Naive thymus-derived CD4-positive, alpha-beta T cell (primary cell): Measurements from ENCODE around the gene TMEM266. TPM values are rescaled to one million over a fixed set of nuclear protein-coding genes. Genes with fewer than 3 reads are reported as not detected.

Source experiments
- ATAC-seq: fragments of 150-1000 bp; cut with Tn5 transposase; 2 replicates; pipeline ENCODE4 v1.10.0; 2021; ENCODE audit warnings: mild to moderate bottlenecking, moderate library complexity
- CTCF ChIA-PET: fragments of 350-600 bp; sonication (Branson Sonifier 250); formaldehyde crosslinking; loops from one replicate; lab custom pipeline; 2021; ENCODE audit warnings: antibody characterized with exemption; lab: Charles Lee
- POLR2A ChIA-PET: fragments of 350-600 bp; sonication (Branson Sonifier 250); formaldehyde crosslinking; loops from one replicate; lab custom pipeline; 2021; ENCODE audit warnings: antibody characterized with exemption, inconsistent platforms; lab: Charles Lee
- DNase-seq, 9 donors: peaks; one replicate each; pipeline versions ENCODE4 v3.0.0 to v3.0.0-alpha.2; 2020 to 2022; ENCODE audit warnings: mixed read lengths in 1 of 9
- H3K27ac ChIP-seq: one replicate; pipeline ENCODE4 v1.7.0; 2013; ENCODE audit warnings: mild to moderate bottlenecking, low read depth, low read length, moderate library complexity
- H3K27me3 ChIP-seq, 2 donors: one replicate each; pipeline ENCODE4 v1.7.0; 2013; ENCODE audit warnings: low read length in 2 of 2, mild to moderate bottlenecking in 2 of 2, moderate library complexity in 2 of 2; ENCODE audit not compliant: control insufficient read depth in 2 of 2, insufficient read depth in 2 of 2
- H3K36me3 ChIP-seq, 3 experiments: 1 replicate in 2 of 3; 2 replicates in 1 of 3; pipeline ENCODE4 v1.7.0; 2013; ENCODE audit warnings: low read length in 3 of 3, mild to moderate bottlenecking in 3 of 3, moderate library complexity in 1 of 3; ENCODE audit not compliant: insufficient read depth in 3 of 3, control insufficient read depth in 2 of 3
- H3K4me1 ChIP-seq, 2 donors: one replicate each; pipeline ENCODE4 v1.7.0; 2013; ENCODE audit warnings: low read length in 2 of 2, mild to moderate bottlenecking in 2 of 2, moderate library complexity in 1 of 2; ENCODE audit not compliant: control insufficient read depth in 2 of 2, insufficient read depth in 2 of 2
- H3K4me3 ChIP-seq: 2 replicates; pipeline ENCODE4 v1.7.0; 2013; ENCODE audit warnings: mild to moderate bottlenecking, low read length
- H3K9me3 ChIP-seq, 3 experiments: 1 replicate in 2 of 3; 2 replicates in 1 of 3; pipeline ENCODE4 v1.7.0; 2013; ENCODE audit warnings: low read length in 3 of 3; ENCODE audit not compliant: control insufficient read depth in 2 of 3
- H3K27ac Mint-ChIP-seq, 9 donors: one replicate each; pipeline ENCODE4 v1.8.0; 2020 to 2022; ENCODE audit warnings: mixed read lengths in 9 of 9, mild to moderate bottlenecking in 8 of 9, moderate library complexity in 5 of 9, inconsistent platforms in 2 of 9
- H3K27me3 Mint-ChIP-seq, 5 donors: one replicate each; pipeline ENCODE4 v1.8.0; 2021 to 2022; ENCODE audit warnings: mixed read lengths in 5 of 5, mild to moderate bottlenecking in 1 of 5
- H3K36me3 Mint-ChIP-seq, 5 donors: one replicate each; pipeline ENCODE4 v1.8.0; 2020 to 2022; ENCODE audit warnings: mixed read lengths in 5 of 5, mild to moderate bottlenecking in 3 of 5, inconsistent platforms in 1 of 5
- H3K4me1 Mint-ChIP-seq, 7 donors: one replicate each; pipeline ENCODE4 v1.8.0; 2020 to 2022; ENCODE audit warnings: mixed read lengths in 7 of 7, mild to moderate bottlenecking in 3 of 7, inconsistent platforms in 1 of 7
- H3K4me3 Mint-ChIP-seq, 10 donors: one replicate each; pipeline ENCODE4 v1.8.0; 2020 to 2022; ENCODE audit warnings: mild to moderate bottlenecking in 10 of 10, mixed read lengths in 10 of 10, moderate library complexity in 6 of 10, inconsistent platforms in 2 of 10
- H3K9me3 Mint-ChIP-seq, 11 donors: one replicate each; pipeline ENCODE4 v1.8.0; 2020 to 2022; ENCODE audit warnings: mixed read lengths in 11 of 11, mild to moderate bottlenecking in 4 of 11, inconsistent platforms in 1 of 11, moderate library complexity in 1 of 11
- intact Hi-C, 2 donors: fragments of 100-400 bp; cut with micrococcal nuclease; formaldehyde crosslinking; loops; one replicate each; pipeline ENCODE4 v1.15.1; 2023
- polyA plus RNA-seq, 2 donors: library from polyadenylated mRNA; unstranded; fragments of 300-500 nt; fragmentation: Illumina TruSeq; gene quantifications; one replicate each; pipeline ENCODE4 v1.2.3, GENCODE V29; 2021
- total RNA-seq, 6 experiments: library from RNA in 5 of 6; stranded (reverse) in 5 of 6; gene quantifications; 1 replicate in 5 of 6; 2 replicates in 1 of 6; pipeline ENCODE4 v1.2.3 and lab custom pipeline; 2021 to 2026

TMEM266 gene
- total and polyA plus RNA-seq, 7 experiments from 2014 or later, result not detected

DNA sequence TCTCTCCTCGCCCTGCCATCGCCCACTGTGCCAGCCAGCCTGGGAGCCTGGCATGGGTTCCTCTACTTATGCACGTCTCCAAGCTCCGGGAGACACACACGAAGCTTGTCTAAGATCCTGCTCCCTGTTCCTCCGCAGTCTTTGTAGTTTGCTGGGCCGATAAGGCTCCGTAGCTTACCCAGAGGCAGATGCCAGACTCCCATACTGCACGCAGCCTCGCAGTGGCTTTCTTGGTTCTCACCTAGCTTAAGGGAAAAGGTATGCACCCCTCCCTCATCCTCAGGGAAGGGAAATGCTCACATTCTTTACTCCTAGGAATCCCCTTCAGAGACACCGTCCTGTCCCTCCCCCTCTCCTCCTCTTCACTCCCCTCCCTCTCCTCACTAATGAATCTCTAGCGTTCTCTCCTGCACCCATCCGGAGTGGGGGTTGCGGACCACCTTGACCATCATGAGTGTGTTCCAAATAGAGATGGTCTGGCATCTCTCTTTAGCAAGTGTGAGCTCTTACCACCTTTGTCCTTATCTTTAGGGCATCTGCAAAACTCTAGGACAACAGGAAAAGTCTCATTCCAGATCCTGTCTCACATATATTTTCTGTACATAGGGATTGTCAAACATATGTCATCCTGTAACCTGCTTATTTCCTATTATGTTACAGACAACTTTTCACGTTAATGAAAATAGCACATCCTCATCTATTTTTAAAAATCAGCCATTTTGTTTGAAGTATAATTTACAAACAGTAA is 56.5 kb downstream of the TMEM266 start:
- ChIA-PET POLR2A (no interaction called here), CTCF (no interaction called here)
- no peak overlapping the region for H3K27ac ChIP-seq
- no peaks in the 10 kb centered on the region for H3K36me3 ChIP-seq
- H3K27ac Mint-ChIP-seq, result no peak overlapping the region
- ATAC-seq, result no peak
- no peak overlapping the region for H3K4me3 ChIP-seq
- no peak for DNase-seq
- intact Hi-C loops, result no loop called here
- no peaks in the 10 kb centered on the region for H3K36me3 Mint-ChIP-seq
- H3K9me3 Mint-ChIP-seq, result no peaks in the 10 kb centered on the region
- H3K4me3 Mint-ChIP-seq, result no peak overlapping the region
- H3K27me3 Mint-ChIP-seq, result peaks cover 0 to 27% (median 16%) of the 10 kb centered on the region in 5 donors
- H3K4me1 Mint-ChIP-seq, result no peaks in the 10 kb centered on the region
- H3K4me1 ChIP-seq, result no peaks in the 10 kb centered on the region
- no peaks in the 10 kb centered on the region for H3K9me3 ChIP-seq
- H3K27me3 ChIP-seq, result no peaks in the 10 kb centered on the region

DNA sequence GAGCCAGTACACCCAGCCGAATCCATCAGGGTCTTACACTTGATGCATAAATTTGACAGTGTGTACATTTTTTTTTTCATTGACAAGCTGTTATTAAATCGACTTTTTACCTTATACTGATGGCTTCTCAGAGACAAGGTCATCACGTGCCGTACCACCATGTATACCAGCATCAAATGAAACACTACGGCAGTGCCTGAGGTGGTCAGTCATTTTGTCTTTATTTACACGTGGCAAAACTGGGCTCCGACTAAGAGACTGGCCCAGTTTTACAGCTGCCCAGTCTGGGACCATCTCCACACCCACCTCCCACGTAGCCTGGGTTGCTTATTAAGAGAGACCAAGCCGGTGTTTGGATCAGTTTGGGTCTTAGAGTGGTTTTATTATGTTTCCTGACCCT is 57.4 kb downstream of the TMEM266 start:
- POLR2A ChIA-PET, result no interaction called here
- no peak overlapping the region for H3K27ac Mint-ChIP-seq

DNA sequence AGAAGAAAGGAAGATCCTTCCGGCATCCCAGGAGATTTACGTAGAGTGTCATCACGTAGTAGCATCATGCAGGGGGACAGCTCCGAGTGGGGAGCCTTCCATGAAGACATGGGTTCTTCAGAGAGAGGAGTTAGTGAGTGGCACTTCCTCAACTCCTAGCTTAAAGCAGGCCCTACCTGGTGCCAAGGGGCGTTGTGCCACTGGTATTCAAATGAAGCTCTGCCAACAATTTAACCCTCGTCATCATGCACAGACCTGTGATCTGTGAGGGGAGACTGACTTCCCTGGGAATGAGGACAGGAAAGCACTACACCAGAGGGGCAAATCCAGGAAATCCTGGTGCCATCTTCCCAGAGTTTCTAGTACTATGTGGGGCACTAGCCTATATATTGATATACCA is 59.0 kb downstream of the TMEM266 start:
- H3K36me3 ChIP-seq, result no peaks in the 10 kb centered on the region
- intact Hi-C loops, result no loop called here
- no peak for ATAC-seq
- Mint-ChIP-seq H3K9me3 (no peaks in the 10 kb centered on the region), H3K4me1 (no peaks in the 10 kb centered on the region), H3K27me3 (peaks cover 0 to 30% (median 15%) of the 10 kb centered on the region in 5 donors), H3K4me3 (no peak overlapping the region), H3K27ac (no peak overlapping the region), H3K36me3 (no peaks in the 10 kb centered on the region)
- no peak overlapping the region for H3K27ac ChIP-seq
- ChIA-PET CTCF (no interaction called here), POLR2A (no interaction called here)
- H3K27me3 ChIP-seq, result no peaks in the 10 kb centered on the region
- DNase-seq, result no peak
- no peaks in the 10 kb centered on the region for H3K9me3 ChIP-seq
- H3K4me1 ChIP-seq, result no peaks in the 10 kb centered on the region
- H3K4me3 ChIP-seq, result no peak overlapping the region

More for the DNA sequence above, 57.4 kb downstream of the TMEM266 start:
- CTCF ChIA-PET, result no interaction called here
- H3K36me3 ChIP-seq, result no peaks in the 10 kb centered on the region
- no peaks in the 10 kb centered on the region for H3K9me3 ChIP-seq
- peaks cover 0 to 33% (median 12%) of the 10 kb centered on the region in 5 donors for H3K27me3 Mint-ChIP-seq
- DNase-seq (no peak), ATAC-seq (no peak)
- H3K27me3 ChIP-seq, result no peaks in the 10 kb centered on the region
- no peak overlapping the region for H3K27ac ChIP-seq
- no peaks in the 10 kb centered on the region for H3K4me1 Mint-ChIP-seq
- no peaks in the 10 kb centered on the region for H3K9me3 Mint-ChIP-seq
- H3K4me1 ChIP-seq, result no peaks in the 10 kb centered on the region
- H3K4me3 ChIP-seq, result no peak overlapping the region
- no peaks in the 10 kb centered on the region for H3K36me3 Mint-ChIP-seq
- intact Hi-C loops, result no loop called here
- H3K4me3 Mint-ChIP-seq, result no peak overlapping the region

DNA sequence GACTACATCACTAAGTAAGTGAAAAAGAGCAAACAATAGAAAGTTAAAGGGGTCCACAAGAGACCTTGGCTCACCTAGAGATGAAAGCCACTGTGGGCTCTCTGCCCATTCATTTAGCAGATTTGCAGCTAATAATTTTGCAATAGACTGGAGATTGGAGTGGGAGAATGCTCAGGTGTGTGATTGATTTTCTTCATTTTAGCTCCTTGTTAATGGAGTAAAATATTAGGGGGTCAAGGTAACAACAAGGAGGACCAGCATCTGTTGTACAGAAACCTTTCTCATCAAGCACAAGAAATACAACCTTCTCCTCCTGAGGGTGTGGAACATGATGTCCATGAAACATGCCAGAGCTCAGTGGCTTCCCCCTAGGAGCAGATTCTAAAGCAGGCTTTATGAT is 63.2 kb downstream of the TMEM266 start:
- CTCF ChIA-PET, result interaction anchor here (0.7 to 0.9 kb wide), 2 partner anchors 32 to 399 kb away, joined by 3 to 5 read pairs; a partner anchor contains a TSS
- H3K36me3 ChIP-seq, result no peaks in the 10 kb centered on the region
- POLR2A ChIA-PET, result no interaction called here
- no peak overlapping the region for H3K4me3 ChIP-seq
- no peaks in the 10 kb centered on the region for H3K4me1 ChIP-seq
- H3K27ac ChIP-seq, result no peak overlapping the region
- no peaks in the 10 kb centered on the region for H3K27me3 ChIP-seq
- intact Hi-C loops, result no loop called here
- no peak overlapping the region for H3K4me3 Mint-ChIP-seq
- no peaks in the 10 kb centered on the region for H3K9me3 ChIP-seq
- no peaks in the 10 kb centered on the region for H3K4me1 Mint-ChIP-seq
- ATAC-seq, result no peak
- H3K9me3 Mint-ChIP-seq, result peaks cover 0 to 3% (median 0%) of the 10 kb centered on the region in 11 donors
- no peak overlapping the region for H3K27ac Mint-ChIP-seq
- no peaks in the 10 kb centered on the region for H3K36me3 Mint-ChIP-seq
- DNase-seq, result no peak
- H3K27me3 Mint-ChIP-seq, result peaks cover 0 to 20% (median 17%) of the 10 kb centered on the region in 5 donors

DNA sequence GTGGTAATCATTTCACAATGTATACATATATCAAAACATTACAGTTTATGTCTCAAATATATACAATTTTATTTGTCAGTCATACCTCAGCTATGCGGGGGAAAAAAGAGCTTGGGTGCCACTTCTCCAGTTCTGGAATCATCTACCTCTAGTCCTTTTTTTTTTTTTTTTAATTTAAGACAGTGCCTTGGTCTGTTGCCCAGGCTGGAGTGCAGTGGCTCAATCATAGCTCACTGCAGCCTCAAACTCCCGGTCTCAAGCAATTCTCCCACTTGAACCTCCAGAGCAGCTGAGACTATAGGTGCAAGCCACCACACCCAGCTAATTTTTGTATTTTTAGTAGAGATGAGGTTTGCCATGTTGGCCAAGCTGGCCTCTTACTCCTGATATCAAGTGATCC is 67.4 kb downstream of the TMEM266 start:
- Mint-ChIP-seq H3K27me3 (peaks cover 11 to 30% (median 23%) of the 10 kb centered on the region in 5 donors), H3K4me3 (no peak overlapping the region), H3K27ac (no peak overlapping the region), H3K4me1 (no peaks in the 10 kb centered on the region), H3K36me3 (no peaks in the 10 kb centered on the region), H3K9me3 (peaks cover 0 to 3% (median 0%) of the 10 kb centered on the region in 11 donors)
- POLR2A ChIA-PET, result interaction anchor here (0.6 kb wide), 1 partner anchor 695 kb away, joined by 3 read pairs; no protein-coding TSS in a partner anchor
- Histone ChIP-seq H3K36me3 (no peaks in the 10 kb centered on the region), H3K9me3 (no peaks in the 10 kb centered on the region), H3K4me3 (no peak overlapping the region), H3K4me1 (no peaks in the 10 kb centered on the region), H3K27ac (no peak overlapping the region), H3K27me3 (no peaks in the 10 kb centered on the region)
- CTCF ChIA-PET, result interaction anchor here (1.3 kb wide), 1 partner anchor 12 kb away, joined by 4 read pairs; no protein-coding TSS in a partner anchor
- DNase-seq (no peak), ATAC-seq (no peak)
- intact Hi-C loops, result no loop called here

DNA sequence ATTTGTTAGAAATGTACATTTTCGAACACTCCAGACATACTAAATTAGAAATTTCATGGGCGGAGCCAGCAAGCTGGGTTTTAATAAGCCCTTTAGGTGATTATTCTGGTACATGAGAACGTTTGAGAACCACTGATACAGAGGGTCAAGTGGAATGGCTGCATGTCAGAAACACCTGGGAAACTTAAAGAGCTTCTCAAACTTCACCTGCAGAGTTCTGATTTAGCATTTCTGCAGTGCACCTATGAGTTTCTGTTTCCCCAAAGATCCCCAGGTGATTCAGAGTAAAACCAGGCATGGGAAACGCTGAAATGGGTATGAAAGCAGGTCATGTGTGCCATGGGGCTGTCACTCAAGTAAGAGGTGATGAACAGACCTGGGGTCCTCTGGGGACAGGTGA is 68.1 kb downstream of the TMEM266 start:
- ChIA-PET POLR2A (no interaction called here), CTCF (interaction anchor here (1.3 kb wide), 1 partner anchor 12 kb away, joined by 4 read pairs; no protein-coding TSS in a partner anchor)
- H3K9me3 ChIP-seq, result no peaks in the 10 kb centered on the region
- no peak for DNase-seq
- no peak overlapping the region for H3K4me3 ChIP-seq
- Mint-ChIP-seq H3K4me3 (no peak overlapping the region), H3K27ac (no peak overlapping the region), H3K9me3 (peaks cover 0 to 3% (median 0%) of the 10 kb centered on the region in 11 donors), H3K36me3 (no peaks in the 10 kb centered on the region), H3K4me1 (no peaks in the 10 kb centered on the region), H3K27me3 (peaks cover 11 to 28% (median 21%) of the 10 kb centered on the region in 5 donors)
- intact Hi-C loops, result no loop called here
- no peak for ATAC-seq
- no peaks in the 10 kb centered on the region for H3K4me1 ChIP-seq
- H3K27ac ChIP-seq, result no peak overlapping the region
- no peaks in the 10 kb centered on the region for H3K27me3 ChIP-seq
- H3K36me3 ChIP-seq, result no peaks in the 10 kb centered on the region

DNA sequence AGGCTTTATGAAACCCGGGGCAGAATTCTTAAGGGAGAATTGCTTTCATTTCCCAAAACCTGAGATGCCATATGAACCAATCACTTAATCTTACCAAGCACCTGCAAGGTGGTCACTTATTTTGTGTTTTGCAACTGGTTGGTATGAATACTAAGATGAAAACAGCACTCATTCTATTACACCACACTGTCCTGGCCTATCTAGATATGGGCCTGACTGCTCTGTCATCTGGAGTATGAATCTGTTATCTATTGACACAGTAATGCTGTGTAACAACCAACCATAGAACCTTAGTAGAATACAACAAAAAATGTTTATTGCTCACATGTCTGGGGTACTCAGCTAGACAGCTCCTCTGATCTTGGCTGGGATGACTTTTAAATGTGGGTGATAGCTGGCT is 74.8 kb downstream of the TMEM266 start:
- no peaks in the 10 kb centered on the region for H3K27me3 ChIP-seq
- Mint-ChIP-seq H3K36me3 (no peaks in the 10 kb centered on the region), H3K4me3 (no peak overlapping the region), H3K4me1 (peaks cover 0 to 11% (median 0%) of the 10 kb centered on the region in 7 donors), H3K27ac (no peak overlapping the region), H3K27me3 (peaks cover 3 to 34% (median 7%) of the 10 kb centered on the region in 5 donors), H3K9me3 (peaks cover 0 to 6% (median 0%) of the 10 kb centered on the region in 11 donors)
- ChIA-PET CTCF (no interaction called here), POLR2A (no interaction called here)
- H3K4me1 ChIP-seq, result no peaks in the 10 kb centered on the region
- intact Hi-C loops, result no loop called here
- H3K4me3 ChIP-seq, result no peak overlapping the region
- ATAC-seq, result no peak
- no peaks in the 10 kb centered on the region for H3K9me3 ChIP-seq
- H3K27ac ChIP-seq, result no peak overlapping the region
- DNase-seq, result no peak
- H3K36me3 ChIP-seq, result no peaks in the 10 kb centered on the region
